GM23338 (cell line): ENCODE results near the gene PRRX1.

ENCODE experiments used
- POLR2AphosphoS5 ChIP-seq: IDR thresholded peaks from 2 replicates; pipeline ENCODE4 v1.6.1; 2016; ENCODE audit warnings: antibody characterized with exemption, low read depth
- ZNF114 ChIP-seq: fragments of 250-450 bp; sonication (Bioruptor Pico); IDR thresholded peaks from 2 replicates; pipeline ENCODE4 v1.5.0; 2020; ENCODE audit warnings: mild to moderate bottlenecking, moderate library complexity
- TF ChIP-seq, protein P1 (sequence below), 2 experiments: fragments of 200-600 bp in 1 of 2; sonication (generic) in 1 of 2; conservative IDR thresholded peaks; 2 replicates each; pipeline versions ENCODE4 v1.5.1 to v1.6.1; 2016 to 2017; ENCODE audit warnings: antibody characterized with exemption in 2 of 2, low read depth in 2 of 2, mild to moderate bottlenecking in 2 of 2, moderate library complexity in 1 of 2
- TF ChIP-seq, protein P2 (sequence below): IDR thresholded peaks from one replicate; pipeline ENCODE4 v1.6.1; 2018; ENCODE audit warnings: antibody characterized with exemption; ENCODE audit not compliant: unreplicated experiment

GRCh38 chr1:170721621-170722020 lies 57.7 kb downstream of the PRRX1 start:
- TF ChIP-seq, protein P1, sequence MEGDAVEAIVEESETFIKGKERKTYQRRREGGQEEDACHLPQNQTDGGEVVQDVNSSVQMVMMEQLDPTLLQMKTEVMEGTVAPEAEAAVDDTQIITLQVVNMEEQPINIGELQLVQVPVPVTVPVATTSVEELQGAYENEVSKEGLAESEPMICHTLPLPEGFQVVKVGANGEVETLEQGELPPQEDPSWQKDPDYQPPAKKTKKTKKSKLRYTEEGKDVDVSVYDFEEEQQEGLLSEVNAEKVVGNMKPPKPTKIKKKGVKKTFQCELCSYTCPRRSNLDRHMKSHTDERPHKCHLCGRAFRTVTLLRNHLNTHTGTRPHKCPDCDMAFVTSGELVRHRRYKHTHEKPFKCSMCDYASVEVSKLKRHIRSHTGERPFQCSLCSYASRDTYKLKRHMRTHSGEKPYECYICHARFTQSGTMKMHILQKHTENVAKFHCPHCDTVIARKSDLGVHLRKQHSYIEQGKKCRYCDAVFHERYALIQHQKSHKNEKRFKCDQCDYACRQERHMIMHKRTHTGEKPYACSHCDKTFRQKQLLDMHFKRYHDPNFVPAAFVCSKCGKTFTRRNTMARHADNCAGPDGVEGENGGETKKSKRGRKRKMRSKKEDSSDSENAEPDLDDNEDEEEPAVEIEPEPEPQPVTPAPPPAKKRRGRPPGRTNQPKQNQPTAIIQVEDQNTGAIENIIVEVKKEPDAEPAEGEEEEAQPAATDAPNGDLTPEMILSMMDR (conservative IDR thresholded peaks at IDR 0.05; ENCODE audit: low read depth in 2 of 2), result no peak
- TF ChIP-seq, protein P2, sequence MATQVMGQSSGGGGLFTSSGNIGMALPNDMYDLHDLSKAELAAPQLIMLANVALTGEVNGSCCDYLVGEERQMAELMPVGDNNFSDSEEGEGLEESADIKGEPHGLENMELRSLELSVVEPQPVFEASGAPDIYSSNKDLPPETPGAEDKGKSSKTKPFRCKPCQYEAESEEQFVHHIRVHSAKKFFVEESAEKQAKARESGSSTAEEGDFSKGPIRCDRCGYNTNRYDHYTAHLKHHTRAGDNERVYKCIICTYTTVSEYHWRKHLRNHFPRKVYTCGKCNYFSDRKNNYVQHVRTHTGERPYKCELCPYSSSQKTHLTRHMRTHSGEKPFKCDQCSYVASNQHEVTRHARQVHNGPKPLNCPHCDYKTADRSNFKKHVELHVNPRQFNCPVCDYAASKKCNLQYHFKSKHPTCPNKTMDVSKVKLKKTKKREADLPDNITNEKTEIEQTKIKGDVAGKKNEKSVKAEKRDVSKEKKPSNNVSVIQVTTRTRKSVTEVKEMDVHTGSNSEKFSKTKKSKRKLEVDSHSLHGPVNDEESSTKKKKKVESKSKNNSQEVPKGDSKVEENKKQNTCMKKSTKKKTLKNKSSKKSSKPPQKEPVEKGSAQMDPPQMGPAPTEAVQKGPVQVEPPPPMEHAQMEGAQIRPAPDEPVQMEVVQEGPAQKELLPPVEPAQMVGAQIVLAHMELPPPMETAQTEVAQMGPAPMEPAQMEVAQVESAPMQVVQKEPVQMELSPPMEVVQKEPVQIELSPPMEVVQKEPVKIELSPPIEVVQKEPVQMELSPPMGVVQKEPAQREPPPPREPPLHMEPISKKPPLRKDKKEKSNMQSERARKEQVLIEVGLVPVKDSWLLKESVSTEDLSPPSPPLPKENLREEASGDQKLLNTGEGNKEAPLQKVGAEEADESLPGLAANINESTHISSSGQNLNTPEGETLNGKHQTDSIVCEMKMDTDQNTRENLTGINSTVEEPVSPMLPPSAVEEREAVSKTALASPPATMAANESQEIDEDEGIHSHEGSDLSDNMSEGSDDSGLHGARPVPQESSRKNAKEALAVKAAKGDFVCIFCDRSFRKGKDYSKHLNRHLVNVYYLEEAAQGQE, result no peak
- no peak for TF ChIP-seq ZNF114 (CRISPR knock-in tag)
- TF ChIP-seq POLR2AphosphoS5, result no peak
